HL-60/S4 (cell line): ENCODE data around the gene COA8.
"Not testable (repeated sequence)": the region's sequence is repeated elsewhere in the genome, so short reads cannot be mapped to it uniquely, and the experiment has no call there.

Experiments
- in situ Hi-C: fragments of 300-500 bp; cut with MboI; formaldehyde crosslinking; loops from 2 replicates; pipeline ENCODE4 v1.14.3; 2022; ENCODE audit warnings: low sequenced_read_pairs

The COA8 gene

DNA sequence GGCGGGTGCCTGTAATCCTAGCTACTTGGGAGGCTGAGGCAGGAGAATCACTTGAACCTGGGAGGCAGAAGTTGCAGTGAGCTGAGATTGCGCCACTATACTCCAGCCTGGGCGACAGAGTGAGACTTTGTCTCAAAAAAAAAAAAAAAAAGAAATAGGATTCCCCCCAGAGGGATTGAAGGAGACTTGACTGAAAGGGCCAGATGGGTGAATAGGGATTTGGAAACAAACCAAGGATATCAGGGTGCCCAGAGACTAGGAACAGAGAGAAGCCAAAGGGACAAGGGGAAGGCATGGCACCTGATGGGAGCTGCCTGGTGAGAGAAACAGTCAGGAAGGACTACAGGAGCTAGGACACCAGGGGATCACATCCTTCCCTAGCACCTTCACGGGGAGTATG, 46.3 kb downstream of the COA8 start:
- in situ Hi-C loops = not testable (repeated sequence)

- in situ Hi-C loops = no loop called here
Measured at GRCh38 chr14:103611215-103611614, 48.5 kb downstream of the COA8 start.

- in situ Hi-C loops = no loop called here
Measured at GRCh38 chr14:103613517-103613916, 50.8 kb downstream of the COA8 start.

GRCh38 chr14:103616635-103617300, 54.0 kb downstream of the COA8 start:
- in situ Hi-C loops = no loop called here

GRCh38 chr14:103619057-103619456, 56.3 kb downstream of the COA8 start:
- in situ Hi-C loops = no loop called here

DNA sequence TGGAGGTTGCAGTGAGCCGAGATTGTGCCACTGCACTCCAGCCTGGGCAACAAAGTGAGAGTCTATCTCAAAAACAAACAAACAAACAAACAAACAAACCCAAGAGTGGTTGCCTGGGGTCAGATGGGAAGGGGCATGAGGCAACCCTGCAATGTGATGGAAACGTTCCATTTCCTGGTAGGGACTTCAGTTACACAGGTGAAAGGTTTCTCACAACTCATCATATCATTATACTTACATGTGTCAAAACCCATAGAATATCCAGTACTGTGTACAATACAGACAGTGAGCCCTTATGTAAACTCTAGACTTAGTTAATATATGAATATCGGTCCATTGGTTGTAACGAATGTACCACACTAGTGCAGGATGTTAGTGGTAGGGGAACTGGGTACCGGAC, 59.1 kb downstream of the COA8 start:
- in situ Hi-C loops = no loop called here

GRCh38 chr14:103623308-103623707, 60.5 kb downstream of the COA8 start:
- in situ Hi-C loops = no loop called here

- in situ Hi-C loops = no loop called here
Measured at GRCh38 chr14:103623883-103624482, 61.2 kb downstream of the COA8 start.

DNA sequence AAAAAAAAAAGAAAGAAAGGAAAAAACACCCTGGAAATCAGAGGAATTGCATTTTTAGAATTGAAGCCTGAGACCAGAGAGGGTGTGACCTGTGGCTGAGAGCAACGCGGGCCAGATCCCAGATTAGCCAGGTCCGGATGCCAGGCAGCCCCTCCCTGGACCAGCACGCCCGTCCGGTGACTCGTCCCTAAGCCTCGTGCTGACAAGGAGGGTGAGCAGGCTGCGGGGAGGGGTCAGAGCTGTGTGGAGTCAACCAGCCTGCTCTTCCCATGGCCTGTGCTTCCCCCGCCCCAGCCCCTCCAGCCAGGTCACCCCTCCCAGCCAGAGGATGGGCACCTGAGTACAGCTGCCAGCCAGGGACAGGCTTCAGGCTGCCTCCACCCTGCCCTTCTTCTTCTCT, 62.1 kb downstream of the COA8 start:
- in situ Hi-C loops = no loop called here

- in situ Hi-C loops = no loop called here
Measured at GRCh38 chr14:103625356-103626095, 62.8 kb downstream of the COA8 start.

DNA sequence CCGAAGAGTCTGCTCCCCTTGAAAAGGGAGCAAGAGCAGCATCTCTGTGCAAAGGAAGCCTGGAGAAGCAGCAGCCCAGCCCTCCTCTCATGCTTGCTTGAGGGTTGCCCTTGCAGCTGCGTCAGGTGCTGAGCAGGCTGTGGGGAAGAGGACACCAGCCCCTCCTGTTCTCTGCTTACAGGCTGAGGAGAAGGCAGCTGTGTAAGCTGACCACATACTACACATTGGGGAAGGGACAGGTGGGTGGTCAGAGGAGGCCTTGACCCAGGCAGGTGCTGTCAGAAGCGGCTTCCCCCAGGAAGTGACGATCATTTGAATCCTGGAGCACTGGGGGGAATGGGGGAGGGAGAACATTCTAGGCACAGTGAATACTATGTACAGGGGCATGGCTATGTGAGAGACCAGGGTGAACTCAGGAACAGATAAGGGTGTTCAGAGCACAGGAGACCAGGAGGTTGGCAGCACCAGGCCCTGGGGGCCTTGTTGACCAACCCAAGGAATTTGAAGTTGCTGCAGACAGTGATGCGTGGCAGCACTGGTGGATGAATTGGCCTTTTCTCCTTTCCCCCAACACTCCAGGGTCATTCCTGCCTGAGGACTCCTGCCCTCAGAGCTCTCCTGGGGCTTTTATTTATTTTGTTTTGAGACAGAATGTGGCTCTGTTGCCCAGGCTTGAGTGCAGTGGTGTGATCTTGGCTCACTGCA, 63.5 kb downstream of the COA8 start:
- in situ Hi-C loops = no loop called here

- in situ Hi-C loops = no loop called here
Measured at GRCh38 chr14:103627073-103628025, 64.6 kb downstream of the COA8 start.

DNA sequence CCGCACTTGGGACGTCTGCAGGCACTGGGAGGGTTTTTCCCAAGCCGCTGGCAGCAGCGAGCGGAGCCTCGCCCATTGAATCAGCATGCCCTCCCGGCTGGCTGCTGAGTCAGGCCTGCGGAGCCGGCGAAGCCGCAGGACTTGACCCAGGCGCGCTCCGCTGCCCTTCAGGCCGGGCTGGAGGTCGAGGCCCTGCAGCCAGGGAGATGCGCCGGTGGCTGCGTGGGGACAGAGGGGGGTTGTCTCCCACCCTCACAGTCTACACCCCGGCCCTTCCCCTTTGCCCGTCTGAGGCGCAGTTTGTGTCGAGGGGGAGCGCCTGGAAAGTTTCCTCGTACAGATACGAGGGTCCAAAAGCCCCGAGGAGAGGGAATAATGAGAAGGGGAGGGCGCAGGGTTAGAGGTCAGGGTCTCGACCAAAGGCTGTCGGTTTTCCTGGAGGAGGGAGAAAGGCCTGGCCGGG, 65.5 kb downstream of the COA8 start:
- in situ Hi-C loops = no loop called here

DNA sequence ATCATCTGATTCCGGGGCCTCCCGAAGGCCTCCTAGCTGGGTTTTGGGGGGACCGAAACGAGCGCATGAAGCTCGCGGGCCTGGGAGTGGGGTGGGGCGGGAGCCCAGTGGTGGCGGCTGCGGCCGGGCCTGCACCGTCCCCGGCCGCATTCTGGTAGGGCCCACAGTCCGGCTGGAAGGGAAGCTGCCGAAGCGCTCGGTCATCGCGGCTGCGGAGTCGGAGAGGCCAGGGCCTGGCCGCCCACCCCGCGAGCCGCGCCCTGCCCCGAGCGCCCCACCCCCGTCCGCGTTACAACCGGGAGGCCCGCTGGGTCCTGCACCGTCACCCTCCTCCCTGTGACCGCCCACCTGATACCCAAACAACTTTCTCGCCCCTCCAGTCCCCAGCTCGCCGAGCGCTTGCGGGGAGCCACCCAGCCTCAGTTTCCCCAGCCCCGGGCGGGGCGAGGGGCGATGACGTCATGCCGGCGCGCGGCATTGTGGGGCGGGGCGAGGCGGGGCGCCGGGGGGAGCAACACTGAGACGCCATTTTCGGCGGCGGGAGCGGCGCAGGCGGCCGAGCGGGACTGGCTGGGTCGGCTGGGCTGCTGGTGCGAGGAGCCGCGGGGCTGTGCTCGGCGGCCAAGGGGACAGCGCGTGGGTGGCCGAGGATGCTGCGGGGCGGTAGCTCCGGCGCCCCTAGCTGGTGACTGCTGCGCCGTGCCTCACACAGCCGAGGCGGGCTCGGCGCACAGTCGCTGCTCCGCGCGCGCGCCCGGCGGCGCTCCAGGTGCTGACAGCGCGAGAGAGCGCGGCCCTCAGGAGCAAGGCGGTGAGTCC, 66.1 kb downstream of the COA8 start, which contains the start of gene KLC1:
Gene KLC1, plus strand, starts transcription at position 528 of the 819 bp plus-strand sequence. CDS start 25,354 bp downstream, outside the sequence.
- in situ Hi-C loops = no loop called here

- in situ Hi-C loops = no loop called here
Measured at GRCh38 chr14:103629503-103630121, 66.9 kb downstream of the COA8 start.

GRCh38 chr14:103630364-103631108, 67.8 kb downstream of the COA8 start:
- in situ Hi-C loops = no loop called here

- in situ Hi-C loops = no loop called here
Measured at GRCh38 chr14:103633391-103633790, 70.6 kb downstream of the COA8 start.

GRCh38 chr14:103634156-103634555, 71.4 kb downstream of the COA8 start:
- in situ Hi-C loops = no loop called here
